Iris pigment epithelial cell (primary cell): ENCODE results near the gene ACSL5.
A peak's percentile ranks its signal among the peaks of the same experiment; 100 is the strongest.

Source experiments
- DNase-seq: peaks from one replicate; pipeline ENCODE4 v3.0.0-alpha.2; 2011; ENCODE audit warnings: low read depth

The ACSL5 gene

DNA sequence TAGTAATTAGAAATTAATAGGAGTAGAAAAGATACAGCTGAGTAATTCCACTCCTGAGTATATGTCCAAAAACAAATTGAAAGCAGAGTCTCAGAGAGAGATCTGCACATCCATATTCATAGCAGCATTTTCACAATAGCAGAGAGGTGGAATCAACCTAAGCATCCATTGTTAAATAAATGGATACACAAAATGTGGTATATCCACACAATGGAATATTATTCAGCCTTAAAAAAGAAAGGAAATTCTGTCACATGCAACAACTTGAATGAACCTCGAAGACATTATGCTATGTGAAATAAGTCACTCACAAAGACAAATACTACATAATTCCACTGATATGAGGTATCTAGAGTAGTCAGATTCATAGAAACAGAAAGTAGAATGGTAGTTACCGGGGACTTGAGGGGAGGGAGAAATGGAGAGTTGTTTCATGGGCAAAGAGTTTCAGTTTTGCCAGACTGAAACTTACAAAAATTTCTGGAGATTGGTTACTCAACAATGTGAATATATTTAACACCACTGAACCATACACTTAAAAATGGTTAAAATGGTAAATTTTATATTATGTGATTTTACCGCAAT is 91.5 kb downstream of the ACSL5 start:
- DNase-seq = no peak

DNA sequence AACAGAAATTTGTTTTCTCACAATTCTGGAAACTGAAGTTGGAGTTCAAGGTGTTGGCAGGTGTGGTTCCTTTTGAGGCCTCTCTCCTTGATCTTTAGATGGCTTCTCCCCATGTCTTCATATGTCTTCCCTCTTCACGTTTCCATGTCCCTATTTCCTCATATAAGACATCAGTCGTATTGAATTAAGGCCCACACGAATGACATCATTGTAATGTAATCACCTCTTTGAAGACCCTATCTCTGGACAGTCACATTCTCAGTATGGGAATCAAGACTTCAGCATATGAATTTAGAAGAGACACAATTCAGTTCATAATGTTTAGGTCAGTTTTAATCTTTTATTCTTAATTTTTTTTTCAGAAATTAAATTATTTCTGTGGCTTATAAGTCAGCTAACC is 92.9 kb downstream of the ACSL5 start:
- no peak for DNase-seq

DNA sequence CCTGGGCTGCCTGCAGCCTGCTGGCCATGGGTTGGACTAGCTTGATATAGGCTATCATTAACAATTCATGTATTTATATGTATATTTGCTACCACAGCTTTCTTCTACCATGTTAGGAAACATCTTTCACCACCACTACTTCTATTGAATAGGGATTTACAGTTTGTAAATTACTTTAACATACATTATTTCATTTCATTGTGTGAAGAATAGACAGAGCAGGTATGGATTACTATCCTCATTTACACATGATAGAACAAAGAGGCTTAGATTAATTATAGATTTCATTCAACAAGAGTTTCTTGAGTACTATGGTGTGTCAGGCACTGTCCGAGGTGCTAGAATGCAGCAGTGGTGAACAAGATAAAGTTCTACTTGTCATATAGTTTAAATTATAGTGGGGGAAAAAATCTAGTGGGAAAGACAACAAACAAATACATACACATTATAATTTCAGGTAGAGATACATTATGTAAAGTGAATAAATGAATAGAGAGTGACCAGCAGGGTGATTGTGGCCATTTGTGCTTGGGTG is 93.7 kb downstream of the ACSL5 start:
- peak; percentile 18 for DNase-seq

DNA sequence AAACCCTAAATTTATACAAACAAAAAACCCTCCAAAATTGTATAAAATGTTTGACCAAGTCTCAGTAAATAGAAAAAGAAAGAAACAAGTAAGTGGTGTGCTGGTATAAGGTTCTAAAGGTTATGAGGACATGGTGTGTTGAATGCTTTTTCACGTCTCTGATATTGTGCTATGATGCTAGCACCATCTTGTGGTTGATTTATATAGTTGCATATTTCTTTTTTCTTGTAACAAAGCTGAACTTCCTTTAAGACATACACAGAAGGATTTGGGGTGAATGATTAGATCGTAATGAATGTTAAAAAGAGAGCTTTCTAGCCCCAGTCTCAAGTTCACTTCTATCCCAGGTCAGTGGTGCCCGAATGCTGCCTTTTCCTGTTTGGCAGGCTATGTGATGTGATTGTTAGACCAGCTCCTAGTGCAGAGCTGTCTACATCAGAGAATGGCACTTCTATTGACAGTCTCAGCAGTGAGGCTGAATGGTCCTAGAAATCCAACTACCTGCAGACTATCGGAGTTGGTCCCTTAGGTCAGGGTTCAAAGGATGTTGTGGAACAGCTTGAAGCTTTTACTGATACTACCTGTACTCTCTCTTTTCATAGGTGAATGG is 98.1 kb downstream of the ACSL5 start:
- peak; percentile 64 for DNase-seq

DNA sequence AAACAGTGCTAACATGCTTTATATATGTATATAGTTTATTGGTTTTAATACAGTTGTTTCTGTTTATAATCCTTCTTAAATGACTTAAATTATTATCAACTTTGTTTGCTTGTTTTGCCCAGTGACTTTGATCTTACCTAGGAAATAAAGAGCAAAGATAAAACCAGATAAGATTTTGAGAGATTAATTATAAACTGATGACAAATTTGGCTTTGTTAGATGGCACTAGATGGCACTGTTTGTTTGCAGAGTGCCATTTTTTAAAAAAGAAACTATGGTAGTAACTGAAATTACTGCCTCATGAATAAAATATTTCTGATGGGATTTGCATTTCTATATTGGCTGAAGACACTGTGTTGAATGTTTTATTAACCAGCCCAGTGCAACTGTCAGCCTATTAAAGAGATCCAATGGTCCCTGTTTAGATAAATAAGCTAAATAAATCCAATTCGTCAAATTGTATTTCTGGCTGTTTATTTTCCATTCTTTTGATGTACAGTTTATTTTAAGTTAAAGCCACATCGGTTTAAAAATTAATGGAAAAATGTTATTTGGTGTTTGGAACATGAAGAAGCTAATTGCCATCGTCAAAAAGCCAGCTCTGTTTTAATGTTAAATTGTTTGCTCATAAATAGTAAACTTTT is 101.8 kb downstream of the ACSL5 start:
- DNase-seq = peak; percentile 11
